ENCODE results near the gene WDR26.

Gene WDR26

DNA sequence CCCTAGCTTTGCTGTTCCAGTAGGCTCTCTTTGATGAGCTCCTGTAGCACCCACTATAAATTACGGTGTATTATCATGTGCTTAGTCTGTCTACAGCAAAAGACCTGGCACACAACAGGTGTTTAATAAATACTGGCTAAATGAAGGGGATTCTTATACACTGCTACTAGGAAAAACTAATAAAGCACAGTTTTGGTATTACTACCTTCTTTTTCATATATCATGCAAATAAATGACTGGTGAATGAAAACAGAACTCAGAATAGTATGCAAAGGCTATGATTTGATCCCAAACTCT is 26.4 kb downstream of the WDR26 start:
- H3K4me1 ChIP-seq (ENCODE audit: insufficient read depth, low read length): no peaks in the 10 kb centered on the region
- H3K79me2 ChIP-seq (ENCODE audit: insufficient read depth, low read length): no peaks in the 10 kb centered on the region
- peaks cover 83% of the 10 kb centered on the region for H3K36me3 ChIP-seq (ENCODE audit: insufficient read depth, low read length)
- no peak overlapping the region for H2AFZ ChIP-seq (ENCODE audit: low read depth, low read length)
- TF ChIP-seq, protein P1, sequence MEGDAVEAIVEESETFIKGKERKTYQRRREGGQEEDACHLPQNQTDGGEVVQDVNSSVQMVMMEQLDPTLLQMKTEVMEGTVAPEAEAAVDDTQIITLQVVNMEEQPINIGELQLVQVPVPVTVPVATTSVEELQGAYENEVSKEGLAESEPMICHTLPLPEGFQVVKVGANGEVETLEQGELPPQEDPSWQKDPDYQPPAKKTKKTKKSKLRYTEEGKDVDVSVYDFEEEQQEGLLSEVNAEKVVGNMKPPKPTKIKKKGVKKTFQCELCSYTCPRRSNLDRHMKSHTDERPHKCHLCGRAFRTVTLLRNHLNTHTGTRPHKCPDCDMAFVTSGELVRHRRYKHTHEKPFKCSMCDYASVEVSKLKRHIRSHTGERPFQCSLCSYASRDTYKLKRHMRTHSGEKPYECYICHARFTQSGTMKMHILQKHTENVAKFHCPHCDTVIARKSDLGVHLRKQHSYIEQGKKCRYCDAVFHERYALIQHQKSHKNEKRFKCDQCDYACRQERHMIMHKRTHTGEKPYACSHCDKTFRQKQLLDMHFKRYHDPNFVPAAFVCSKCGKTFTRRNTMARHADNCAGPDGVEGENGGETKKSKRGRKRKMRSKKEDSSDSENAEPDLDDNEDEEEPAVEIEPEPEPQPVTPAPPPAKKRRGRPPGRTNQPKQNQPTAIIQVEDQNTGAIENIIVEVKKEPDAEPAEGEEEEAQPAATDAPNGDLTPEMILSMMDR (IDR thresholded peaks at IDR 0.05; ENCODE audit: borderline replicate concordance, extremely low read depth, low read length, poor library complexity, severe bottlenecking): no peak
- no peak for TF ChIP-seq EZH2 (IDR thresholded peaks at IDR 0.05; ENCODE audit: borderline replicate concordance, low read depth, low read length, severe bottlenecking)
- no peak for DNase-seq
- no peak for ATAC-seq (ENCODE audit: insufficient read depth, low read depth)
- no peak overlapping the region for H3K27ac ChIP-seq (ENCODE audit: low read length)
- H3K4me2 ChIP-seq (ENCODE audit: insufficient read depth, low read length): no peak overlapping the region
- no peaks in the 10 kb centered on the region for H3K27me3 ChIP-seq (ENCODE audit: insufficient read depth, low read length, poor library complexity)
- H3K9ac ChIP-seq (ENCODE audit: low read depth, low read length): no peak overlapping the region
- no peak overlapping the region for H3K4me3 ChIP-seq (ENCODE audit: low read depth in 1 of 2, low read length in 2 of 2)
- no peaks in the 10 kb centered on the region for H4K20me1 ChIP-seq (ENCODE audit: insufficient read depth, low read length)
- H3K9me3 ChIP-seq (ENCODE audit: insufficient read depth, low read length, severe bottlenecking): no peaks in the 10 kb centered on the region

DNA sequence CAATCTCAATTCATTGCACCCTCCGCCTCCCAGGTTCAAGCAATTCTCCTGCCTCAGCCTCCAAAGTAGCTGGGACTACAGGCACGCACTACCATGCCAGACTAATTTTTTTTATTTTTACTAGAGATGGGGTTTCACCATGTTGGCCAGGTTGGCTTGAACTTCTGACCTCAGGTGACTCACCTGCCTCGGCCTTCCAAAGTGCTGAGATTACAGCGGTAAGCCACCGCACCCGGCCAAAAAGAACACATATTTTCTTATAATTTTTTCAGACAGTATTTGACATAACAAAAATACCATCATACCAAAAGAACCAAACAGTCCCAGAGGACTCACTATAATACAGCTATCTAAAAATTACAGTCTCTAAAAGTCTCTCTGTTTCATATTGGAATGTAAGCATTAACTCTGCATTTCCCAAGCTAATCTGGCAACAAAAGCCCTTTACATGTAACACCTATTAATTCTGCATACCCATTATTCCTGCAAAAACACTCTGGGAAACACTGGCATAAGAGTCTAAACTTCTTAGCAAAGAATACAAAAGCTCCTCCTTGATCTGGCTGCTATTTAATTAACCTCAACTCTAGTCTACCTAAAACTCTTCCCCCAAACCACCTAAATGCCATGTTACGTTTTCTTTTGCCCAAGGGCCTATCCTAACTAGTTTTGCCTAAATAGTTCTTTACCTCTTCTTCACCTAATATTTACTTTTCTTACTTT is 26.9 kb downstream of the WDR26 start:
- TF ChIP-seq, protein P1 (IDR thresholded peaks at IDR 0.05; ENCODE audit: borderline replicate concordance, extremely low read depth, low read length, poor library complexity, severe bottlenecking): no peak
- no peak for TF ChIP-seq EZH2 (IDR thresholded peaks at IDR 0.05; ENCODE audit: borderline replicate concordance, low read depth, low read length, severe bottlenecking)
- Histone ChIP-seq H3K4me3 (ENCODE audit: low read depth in 1 of 2, low read length in 2 of 2) (no peak overlapping the region), H3K9ac (ENCODE audit: low read depth, low read length) (no peak overlapping the region), H3K79me2 (ENCODE audit: insufficient read depth, low read length) (no peaks in the 10 kb centered on the region), H2AFZ (ENCODE audit: low read depth, low read length) (no peak overlapping the region), H3K36me3 (ENCODE audit: insufficient read depth, low read length) (peaks cover 84% of the 10 kb centered on the region), H3K27ac (ENCODE audit: low read length) (no peak overlapping the region), H3K4me1 (ENCODE audit: insufficient read depth, low read length) (no peaks in the 10 kb centered on the region), H4K20me1 (ENCODE audit: insufficient read depth, low read length) (no peaks in the 10 kb centered on the region), H3K27me3 (ENCODE audit: insufficient read depth, low read length, poor library complexity) (no peaks in the 10 kb centered on the region), H3K9me3 (ENCODE audit: insufficient read depth, low read length, severe bottlenecking) (no peaks in the 10 kb centered on the region), H3K4me2 (ENCODE audit: insufficient read depth, low read length) (no peak overlapping the region)
- DNase-seq: no peak
- no peak for ATAC-seq (ENCODE audit: insufficient read depth, low read depth)

DNA sequence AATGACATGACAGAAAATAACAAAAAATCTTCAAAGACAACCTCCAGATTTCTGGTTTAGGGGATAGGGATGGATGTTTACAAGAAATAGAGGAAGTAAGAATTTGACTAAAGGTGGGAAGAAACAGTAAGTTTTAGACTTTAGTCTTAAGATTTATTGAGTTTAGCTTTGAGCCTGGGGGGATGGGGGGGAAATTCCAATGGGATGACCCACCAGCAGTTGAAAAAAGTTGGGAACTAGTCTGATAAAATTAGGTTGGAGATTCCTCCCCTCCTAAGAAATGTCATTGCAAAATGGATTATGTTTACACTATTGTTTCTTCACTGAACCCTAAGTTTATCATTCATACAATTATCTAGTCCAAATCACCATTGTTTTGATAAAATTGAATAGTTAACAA is 28.4 kb downstream of the WDR26 start:
- peaks cover 84% of the 10 kb centered on the region for H3K36me3 ChIP-seq (ENCODE audit: insufficient read depth, low read length)
- ATAC-seq (ENCODE audit: insufficient read depth, low read depth): no peak
- TF ChIP-seq, protein P1 (IDR thresholded peaks at IDR 0.05; ENCODE audit: borderline replicate concordance, extremely low read depth, low read length, poor library complexity, severe bottlenecking): no peak
- no peak for TF ChIP-seq EZH2 (IDR thresholded peaks at IDR 0.05; ENCODE audit: borderline replicate concordance, low read depth, low read length, severe bottlenecking)
- H3K9ac ChIP-seq (ENCODE audit: low read depth, low read length): no peak overlapping the region
- no peaks in the 10 kb centered on the region for H3K27me3 ChIP-seq (ENCODE audit: insufficient read depth, low read length, poor library complexity)
- H4K20me1 ChIP-seq (ENCODE audit: insufficient read depth, low read length): no peaks in the 10 kb centered on the region
- no peak overlapping the region for H3K4me3 ChIP-seq (ENCODE audit: low read depth in 1 of 2, low read length in 2 of 2)
- H3K9me3 ChIP-seq (ENCODE audit: insufficient read depth, low read length, severe bottlenecking): no peaks in the 10 kb centered on the region
- no peak for DNase-seq
- H2AFZ ChIP-seq (ENCODE audit: low read depth, low read length): no peak overlapping the region
- H3K4me1 ChIP-seq (ENCODE audit: insufficient read depth, low read length): no peaks in the 10 kb centered on the region
- H3K79me2 ChIP-seq (ENCODE audit: insufficient read depth, low read length): no peaks in the 10 kb centered on the region
- H3K27ac ChIP-seq (ENCODE audit: low read length): no peak overlapping the region
- no peak overlapping the region for H3K4me2 ChIP-seq (ENCODE audit: insufficient read depth, low read length)
